ENCODE data around the gene CLPX. TPM values are rescaled to one million over a fixed set of nuclear protein-coding genes. Genes with fewer than 3 reads are reported as not detected.

The CLPX gene
- total RNA-seq (2011; cell fraction: chromatin; rRNA removed; ENCODE audit: low replicate concordance): 33.8 and 107 TPM in 2 replicates
- 18.4 and 18.7 TPM in 2 replicates for total RNA-seq (2011; cell fraction: nucleolus; rRNA removed)
- total RNA-seq (2011; cell fraction: nucleoplasm; rRNA removed): 32.0 and 40.7 TPM in 2 replicates
- total RNA-seq (2014; rRNA removed): 37.0 and 39.6 TPM in 2 replicates
- total RNA-seq (2014; rRNA removed; fragmentation: Illumina TruSeq; extraction: Trizol): 50.9 and 55.9 TPM in 2 replicates
- total RNA-seq (2015; rRNA removed; fragmentation: Illumina TruSeq; extraction: Trizol): 51.3 and 52.1 TPM in 2 replicates
- total RNA-seq (2021): 61.5 and 67.1 TPM in 2 replicates
- 50.2 and 79.0 TPM in 2 replicates for polyA plus RNA-seq (2011; rRNA removed)
- 16.6 and 19.7 TPM in 2 replicates for polyA plus RNA-seq (2011; cell fraction: cytosol; rRNA removed)
- polyA plus RNA-seq (2011; cell fraction: nucleus; rRNA removed): 19.1 and 28.2 TPM in 2 replicates
- polyA plus RNA-seq (2012): 30.9 and 45.6 TPM in 2 replicates
- polyA plus RNA-seq (2014; fragmentation: Illumina TruSeq; extraction: Trizol): 54.6 and 63.1 TPM in 2 replicates
- polyA plus RNA-seq (2014; fragmentation: Nextera tagmentation; extraction: Ambion mirVana): 10 to 100 TPM; 11.2 to 13.4 TPM
- polyA plus RNA-seq (2014; rRNA removed): 66.6 and 83.3 TPM in 2 replicates
- 132 and 144 TPM in 2 replicates for polyA minus RNA-seq (2011; rRNA and poly(A)+ RNA removed)
- polyA minus RNA-seq (2011; cell fraction: cytosol; rRNA and poly(A)+ RNA removed): 29.6 and 38.5 TPM in 2 replicates
- 25.8 and 40.2 TPM in 2 replicates for polyA minus RNA-seq (2011; cell fraction: nucleus; rRNA and poly(A)+ RNA removed)
- Bru-seq, nascent RNA: percentile 75 among the genes with signal in this experiment
- percentile 82 among the genes with signal in this experiment for BruChase-seq, experiment 1, labeled RNA remaining after a 2-hour chase
- BruChase-seq, experiment 2, labeled RNA remaining after a 6-hour chase: percentile 82 among the genes with signal in this experiment
- long read RNA-seq, experiment 1, full-length matches to known transcripts: 177 of 231 reads
- long read RNA-seq, experiment 1, partial matches to known transcripts: 29 of 231 reads
- long read RNA-seq, experiment 1, other reads (novel, unspliced or antisense): 25 of 231 reads
- long read RNA-seq, experiment 2, full-length matches to known transcripts: 25 of 45 reads
- long read RNA-seq, experiment 2, partial matches to known transcripts: 7 of 45 reads
- long read RNA-seq, experiment 2, other reads (novel, unspliced or antisense): 13 of 45 reads
- long read RNA-seq, experiment 3, full-length matches to known transcripts: 25 of 43 reads
- long read RNA-seq, experiment 3, partial matches to known transcripts: 16 of 43 reads
- long read RNA-seq, experiment 3, other reads (novel, unspliced or antisense): 2 of 43 reads

DNA sequence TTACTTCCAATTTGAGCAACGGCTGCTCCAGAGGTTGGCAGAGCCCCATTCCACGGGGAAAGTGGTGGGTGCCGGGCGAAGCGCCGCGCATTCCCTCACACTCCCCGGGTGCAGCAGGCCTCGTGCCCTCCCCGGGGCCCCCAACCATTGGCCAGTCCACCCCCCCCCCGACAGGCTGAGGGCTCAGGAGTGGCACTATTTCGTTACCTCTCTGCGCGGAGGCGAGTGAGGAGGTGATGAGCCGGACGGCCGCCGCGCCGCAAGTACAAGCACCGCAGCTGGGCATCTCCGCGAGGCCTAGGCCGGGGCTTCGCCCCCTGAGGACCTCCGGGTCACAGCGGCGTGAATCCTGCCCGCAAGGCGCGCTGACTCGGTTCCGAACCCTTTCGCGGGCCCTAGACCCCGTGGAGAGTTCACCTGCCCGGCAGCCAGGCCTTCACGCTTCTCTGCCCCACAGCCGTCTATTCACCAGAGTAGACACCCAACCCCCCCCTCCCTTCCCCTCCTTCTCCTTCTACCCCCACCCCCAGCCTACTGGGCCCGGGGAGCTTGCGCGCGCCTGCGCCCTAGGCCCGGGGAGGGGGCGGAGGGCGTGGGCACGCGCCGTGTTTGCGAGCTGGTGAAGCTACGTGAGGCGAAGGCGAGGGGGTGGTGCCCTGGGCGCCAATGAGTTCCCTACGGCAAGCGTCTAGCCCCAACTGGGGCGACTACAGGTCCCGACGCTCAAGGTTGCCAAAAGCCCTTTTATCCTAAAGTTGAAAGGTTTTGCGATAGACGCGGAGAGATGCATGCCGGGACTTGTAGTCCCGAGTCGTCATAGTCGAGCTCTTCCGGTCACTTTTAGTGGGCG lies at the start of gene CLPX:
TSS of gene CLPX (minus strand) at position 475 of the 850 bp plus-strand sequence. CDS start at position 286, 189 bp downstream.
- Histone ChIP-seq H3K4me3 (peak within 1 kb of the TSS; percentile 70), H3K27ac (ENCODE audit: extremely low read depth, low read depth, low read length) (peak within 1 kb of the TSS; percentile 86), H3K9ac (ENCODE audit: insufficient read depth in 1 of 2, low read depth in 2 of 2, low read length in 2 of 2) (peak within 1 kb of the TSS; percentile 90 to 97), H3K27me3 (ENCODE audit: control insufficient read depth in 2 of 2, insufficient read depth in 2 of 2, low read length in 2 of 2) (no peaks in the 10 kb centered on the region), H4K20me1 (replicated peaks; ENCODE audit: control insufficient read depth, insufficient read depth, low read length) (no peaks in the 10 kb centered on the region), H3K9me3 (replicated peaks; ENCODE audit: control insufficient read depth, insufficient read depth, low read depth, low read length) (no peaks in the 10 kb centered on the region), H3K4me2 (ENCODE audit: insufficient read depth, low read length) (peak within 1 kb of the TSS; percentile 84), H3K9me1 (ENCODE audit: control insufficient read depth, insufficient read depth, low read length) (no peaks in the 10 kb centered on the region), H3K4me1 (replicated peaks in 1 of 2; ENCODE audit: control insufficient read depth in 2 of 2, insufficient read depth in 2 of 2, low read length in 2 of 2) (peaks cover 10 to 12% of the 10 kb centered on the region in 2 experiments; a peak in 4 of 5 replicates), H2AFZ (ENCODE audit: low read depth, low read length) (peak within 1 kb of the TSS; percentile 95), H3K36me3 (ENCODE audit: control insufficient read depth, insufficient read depth, low read length) (peaks cover 22% of the 10 kb centered on the region; the same call in 2 of the 3 replicates), H3K79me2 (ENCODE audit: control insufficient read depth, insufficient read depth, low read length) (peaks cover 48% of the 10 kb centered on the region)
- WGBS (ENCODE audit: insufficient coverage, low coverage, missing lambda C conversion rate): under 1% methylated on average over 59 of the region's 70 CpGs
- FAIRE-seq (peak; percentile 83), ATAC-seq (peak; percentile 91), DNase-seq (ENCODE audit: extremely low read depth in 1 of 4, low spot score in 3 of 4) (peak; percentile 94 to 98 (median 97))
- intact Hi-C loops (cut with micrococcal nuclease): loop anchor here (1.0 to 5.0 kb wide), 4 partner anchors 111 to 200 kb away; partner anchors contain the start of gene RNU5A-1
- no TSS peak for BruUV-seq (replicated peaks)
- CTCF ChIA-PET (ENCODE audit: low intra/inter-chr PET ratio): no interaction called here
- in situ Hi-C loops (cut with MboI): loop anchor here (5.0 kb wide), 1 partner anchor 112 kb away; the partner anchor contains the start of gene RNU5A-1
- POLR2A ChIA-PET: interaction anchor here (0.6 to 5.2 kb wide), 21 partner anchors 10 to 202 kb away, joined by 3 to 99 read pairs (median 4); partner anchors contain the start of genes PARP16, RNU5A-1 and RNU5B-1
- TF ChIP-seq TCF7 (IDR thresholded peaks at IDR 0.05; ENCODE audit: borderline replicate concordance) (peak; percentile 61; the same call in 1 of the 2 replicates), PHB (CRISPR knock-in tag; IDR thresholded peaks at IDR 0.05) (no peak), FOXA3 (CRISPR knock-in tag; conservative IDR thresholded peaks at IDR 0.05 in 1 of 2, IDR thresholded peaks at IDR 0.05 in 1 of 2) (no peak)
- TF ChIP-seq, protein P1, sequence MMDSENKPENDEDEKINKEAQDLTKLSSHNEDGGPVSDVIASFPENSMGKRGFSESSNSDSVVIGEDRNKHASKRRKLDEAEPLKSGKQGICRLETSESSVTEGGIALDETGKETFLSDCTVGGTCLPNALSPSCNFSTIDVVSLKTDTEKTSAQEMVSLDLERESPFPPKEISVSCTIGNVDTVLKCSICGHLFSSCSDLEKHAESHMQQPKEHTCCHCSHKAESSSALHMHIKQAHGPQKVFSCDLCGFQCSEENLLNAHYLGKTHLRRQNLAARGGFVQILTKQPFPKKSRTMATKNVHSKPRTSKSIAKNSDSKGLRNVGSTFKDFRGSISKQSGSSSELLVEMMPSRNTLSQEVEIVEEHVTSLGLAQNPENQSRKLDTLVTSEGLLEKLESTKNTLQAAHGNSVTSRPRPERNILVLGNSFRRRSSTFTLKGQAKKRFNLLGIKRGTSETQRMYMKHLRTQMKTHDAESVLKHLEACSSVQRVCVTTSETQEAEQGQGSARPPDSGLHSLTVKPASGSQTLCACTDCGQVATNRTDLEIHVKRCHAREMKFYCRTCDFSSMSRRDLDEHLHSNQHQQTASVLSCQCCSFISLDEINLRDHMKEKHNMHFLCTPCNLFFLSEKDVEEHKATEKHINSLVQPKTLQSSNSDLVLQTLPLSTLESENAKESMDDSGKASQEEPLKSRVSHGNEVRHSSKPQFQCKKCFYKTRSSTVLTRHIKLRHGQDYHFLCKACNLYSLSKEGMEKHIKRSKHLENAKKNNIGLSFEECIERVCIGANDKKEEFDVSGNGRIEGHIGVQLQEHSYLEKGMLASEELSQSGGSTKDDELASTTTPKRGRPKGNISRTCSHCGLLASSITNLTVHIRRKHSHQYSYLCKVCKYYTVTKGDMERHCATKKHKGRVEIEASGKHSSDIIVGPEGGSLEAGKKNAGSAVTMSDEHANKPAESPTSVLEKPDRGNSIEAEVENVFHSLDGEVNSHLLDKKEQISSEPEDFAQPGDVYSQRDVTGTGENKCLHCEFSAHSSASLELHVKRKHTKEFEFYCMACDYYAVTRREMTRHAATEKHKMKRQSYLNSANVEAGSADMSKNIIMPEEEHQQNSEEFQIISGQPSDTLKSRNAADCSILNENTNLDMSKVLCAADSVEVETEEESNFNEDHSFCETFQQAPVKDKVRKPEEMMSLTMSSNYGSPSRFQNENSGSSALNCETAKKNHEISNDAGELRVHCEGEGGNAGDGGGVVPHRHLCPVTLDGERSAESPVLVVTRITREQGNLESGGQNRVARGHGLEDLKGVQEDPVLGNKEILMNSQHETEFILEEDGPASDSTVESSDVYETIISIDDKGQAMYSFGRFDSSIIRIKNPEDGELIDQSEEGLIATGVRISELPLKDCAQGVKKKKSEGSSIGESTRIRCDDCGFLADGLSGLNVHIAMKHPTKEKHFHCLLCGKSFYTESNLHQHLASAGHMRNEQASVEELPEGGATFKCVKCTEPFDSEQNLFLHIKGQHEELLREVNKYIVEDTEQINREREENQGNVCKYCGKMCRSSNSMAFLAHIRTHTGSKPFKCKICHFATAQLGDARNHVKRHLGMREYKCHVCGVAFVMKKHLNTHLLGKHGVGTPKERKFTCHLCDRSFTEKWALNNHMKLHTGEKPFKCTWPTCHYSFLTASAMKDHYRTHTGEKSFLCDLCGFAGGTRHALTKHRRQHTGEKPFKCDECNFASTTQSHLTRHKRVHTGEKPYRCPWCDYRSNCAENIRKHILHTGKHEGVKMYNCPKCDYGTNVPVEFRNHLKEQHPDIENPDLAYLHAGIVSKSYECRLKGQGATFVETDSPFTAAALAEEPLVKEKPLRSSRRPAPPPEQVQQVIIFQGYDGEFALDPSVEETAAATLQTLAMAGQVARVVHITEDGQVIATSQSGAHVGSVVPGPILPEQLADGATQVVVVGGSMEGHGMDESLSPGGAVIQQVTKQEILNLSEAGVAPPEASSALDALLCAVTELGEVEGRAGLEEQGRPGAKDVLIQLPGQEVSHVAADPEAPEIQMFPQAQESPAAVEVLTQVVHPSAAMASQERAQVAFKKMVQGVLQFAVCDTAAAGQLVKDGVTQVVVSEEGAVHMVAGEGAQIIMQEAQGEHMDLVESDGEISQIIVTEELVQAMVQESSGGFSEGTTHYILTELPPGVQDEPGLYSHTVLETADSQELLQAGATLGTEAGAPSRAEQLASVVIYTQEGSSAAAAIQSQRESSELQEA (IDR thresholded peaks at IDR 0.05; ENCODE audit: low read depth): peak; percentile 90

Measured in K562 (cell line).